CD4-positive, alpha-beta memory T cell (primary cell): ENCODE measurements around the gene EPS8L1. TPM values are rescaled to one million over a fixed set of nuclear protein-coding genes. Genes with fewer than 3 reads are reported as not detected.
A peak's percentile ranks its signal among the peaks of the same experiment; 100 is the strongest.

ENCODE experiments used
- CTCF ChIA-PET: fragments of 350-600 bp; sonication (Branson Sonifier 250); formaldehyde crosslinking; loops from one replicate; lab custom pipeline; 2021; ENCODE audit warnings: inconsistent platforms; ENCODE audit not compliant: partially characterized antibody; lab: Charles Lee
- POLR2A ChIA-PET: fragments of 350-600 bp; sonication (Branson Sonifier 250); formaldehyde crosslinking; loops from one replicate; lab custom pipeline; 2021; ENCODE audit not compliant: partially characterized antibody; lab: Charles Lee
- DNase-seq, 5 donors: peaks; one replicate each; pipeline versions ENCODE4 v3.0.0 to v3.0.0-alpha.2; 2020 to 2022; ENCODE audit warnings: mixed read lengths in 1 of 5
- H3K27ac ChIP-seq: one replicate; pipeline ENCODE4 v1.7.0; 2013; ENCODE audit warnings: low read depth, low read length
- H3K27me3 ChIP-seq: 2 replicates; pipeline ENCODE4 v1.7.0; 2013; ENCODE audit warnings: mild to moderate bottlenecking, low read length, moderate library complexity; ENCODE audit not compliant: insufficient read depth
- H3K36me3 ChIP-seq: 2 replicates; pipeline ENCODE4 v1.7.0; 2013; ENCODE audit warnings: mild to moderate bottlenecking, low read length, moderate library complexity; ENCODE audit not compliant: insufficient read depth
- H3K4me1 ChIP-seq: 2 replicates; pipeline ENCODE4 v1.7.0; 2013; ENCODE audit warnings: mild to moderate bottlenecking, low read length, moderate library complexity; ENCODE audit not compliant: insufficient read depth
- H3K4me3 ChIP-seq, 2 donors: one replicate each; pipeline ENCODE4 v1.7.0; 2013; ENCODE audit warnings: low read length in 2 of 2, mild to moderate bottlenecking in 1 of 2
- H3K9me3 ChIP-seq, 2 donors: one replicate each; pipeline ENCODE4 v1.7.0; 2013; ENCODE audit warnings: low read length in 2 of 2, control low read depth in 1 of 2; ENCODE audit not compliant: control insufficient read depth in 1 of 2
- H3K27ac Mint-ChIP-seq, 7 donors: one replicate each; pipeline ENCODE4 v1.8.0; 2020 to 2021; ENCODE audit warnings: mixed read lengths in 7 of 7, mild to moderate bottlenecking in 6 of 7, inconsistent platforms in 3 of 7, moderate library complexity in 3 of 7
- H3K27me3 Mint-ChIP-seq, 2 donors: one replicate each; pipeline ENCODE4 v1.8.0; 2020 to 2021; ENCODE audit warnings: mixed read lengths in 2 of 2
- H3K36me3 Mint-ChIP-seq, 2 donors: one replicate each; pipeline ENCODE4 v1.8.0; 2020 to 2021; ENCODE audit warnings: mixed read lengths in 2 of 2, inconsistent platforms in 1 of 2, mild to moderate bottlenecking in 1 of 2
- H3K4me1 Mint-ChIP-seq, 4 donors: one replicate each; pipeline ENCODE4 v1.8.0; 2020 to 2021; ENCODE audit warnings: mixed read lengths in 4 of 4, mild to moderate bottlenecking in 1 of 4
- H3K4me3 Mint-ChIP-seq, 8 donors: one replicate each; pipeline ENCODE4 v1.8.0; 2020 to 2021; ENCODE audit warnings: mixed read lengths in 8 of 8, mild to moderate bottlenecking in 7 of 8, moderate library complexity in 6 of 8, inconsistent platforms in 3 of 8
- H3K9me3 Mint-ChIP-seq, 8 donors: one replicate each; pipeline ENCODE4 v1.8.0; 2020 to 2021; ENCODE audit warnings: mixed read lengths in 8 of 8, mild to moderate bottlenecking in 5 of 8, inconsistent platforms in 3 of 8, moderate library complexity in 1 of 8
- intact Hi-C: fragments of 100-400 bp; cut with micrococcal nuclease; formaldehyde crosslinking; loops from one replicate; pipeline ENCODE4 v1.15.1; 2023
- polyA plus RNA-seq, 2 donors: library from polyadenylated mRNA; unstranded; fragments of 300-500 nt; fragmentation: Illumina TruSeq; gene quantifications; one replicate each; pipeline ENCODE4 v1.2.3, GENCODE V29; 2021
- total RNA-seq, 2 experiments: library from RNA; stranded (reverse); gene quantifications; one replicate each; pipeline ENCODE4 v1.2.3, GENCODE V29; 2021

Gene EPS8L1
- total and polyA plus RNA-seq, 4 experiments from 2014 or later: 0.45 to 2.2 (median 1.1) TPM

DNA sequence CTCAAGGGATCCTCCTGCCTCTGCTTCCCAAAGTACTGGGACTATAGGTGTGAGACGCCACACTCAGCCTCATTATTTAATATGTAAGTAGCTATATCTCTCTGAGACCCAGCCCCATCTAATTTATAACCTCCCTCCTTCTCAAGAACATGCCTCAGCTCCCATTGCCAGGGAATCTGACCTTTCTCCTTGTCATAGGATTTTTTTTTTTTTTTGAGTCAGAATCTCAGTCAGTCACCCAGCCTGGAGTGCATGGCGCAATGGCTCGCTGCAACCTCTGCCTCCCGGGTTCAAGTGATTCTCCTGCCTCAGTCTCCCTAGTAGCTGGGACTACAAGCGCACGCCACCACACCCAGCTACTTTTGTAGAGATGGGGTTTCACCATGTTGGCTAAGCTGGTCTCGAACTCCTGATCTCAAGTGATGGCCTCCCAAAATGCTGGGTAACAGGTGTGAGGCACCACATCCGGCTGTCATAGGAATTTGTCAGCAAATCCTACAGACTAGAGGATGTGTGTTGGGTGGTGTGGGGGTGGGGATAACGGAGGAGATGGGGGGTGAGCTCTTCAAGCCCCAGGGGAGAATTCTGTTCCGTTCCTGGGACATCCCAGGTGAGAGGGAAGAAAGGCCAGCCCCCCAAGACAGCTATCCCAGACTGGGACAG is 5.1 kb upstream of the EPS8L1 start:
- peaks cover 11% of the 10 kb centered on the region for H3K27me3 ChIP-seq
- H3K4me3 Mint-ChIP-seq: no peak overlapping the region
- CTCF ChIA-PET: interaction anchor here (0.7 kb wide), 1 partner anchor 18 kb away, joined by 3 read pairs; no protein-coding TSS in a partner anchor
- peaks cover 2 to 17% (median 3%) of the 10 kb centered on the region in 8 donors for H3K9me3 Mint-ChIP-seq
- H3K27me3 Mint-ChIP-seq: peaks cover 44 to 64% of the 10 kb centered on the region in 2 donors
- no peak overlapping the region for H3K27ac Mint-ChIP-seq
- POLR2A ChIA-PET: no interaction called here
- intact Hi-C loops: no loop called here
- H3K4me1 ChIP-seq: peaks cover 18% of the 10 kb centered on the region
- no peak overlapping the region for H3K4me3 ChIP-seq
- H3K4me1 Mint-ChIP-seq: peaks cover 8 to 14% (median 9%) of the 10 kb centered on the region in 4 donors
- no peak for DNase-seq
- H3K9me3 ChIP-seq: no peaks in the 10 kb centered on the region
- no peaks in the 10 kb centered on the region for H3K36me3 ChIP-seq
- no peaks in the 10 kb centered on the region for H3K36me3 Mint-ChIP-seq
- no peak overlapping the region for H3K27ac ChIP-seq

DNA sequence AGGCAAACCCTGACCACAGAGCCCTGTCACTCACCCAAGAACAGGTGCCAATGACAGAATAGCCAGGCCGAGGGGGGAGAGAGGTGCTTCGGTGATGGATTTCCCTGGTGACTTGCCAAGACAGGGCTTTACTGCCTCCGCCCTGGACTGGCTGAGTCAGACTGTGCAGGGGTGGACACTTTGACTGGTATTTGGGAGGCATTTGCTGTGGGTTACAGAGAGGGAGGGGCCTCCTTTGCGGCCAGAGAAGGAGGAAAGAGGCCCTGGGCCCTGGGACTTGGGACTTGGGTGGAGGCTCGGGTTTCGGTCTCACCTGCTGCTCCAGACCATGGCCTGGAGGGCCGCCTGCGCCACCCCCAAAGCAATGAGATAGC is 4.6 kb upstream of the EPS8L1 start:
- Mint-ChIP-seq H3K9me3 (peaks cover 2 to 17% (median 3%) of the 10 kb centered on the region in 8 donors), H3K4me1 (peaks cover 8 to 14% (median 9%) of the 10 kb centered on the region in 4 donors), H3K36me3 (no peaks in the 10 kb centered on the region), H3K27ac (no peak overlapping the region), H3K27me3 (peaks cover 43 to 60% of the 10 kb centered on the region in 2 donors), H3K4me3 (no peak overlapping the region)
- Histone ChIP-seq H3K4me1 (peaks cover 18% of the 10 kb centered on the region), H3K36me3 (no peaks in the 10 kb centered on the region), H3K27me3 (peaks cover 11% of the 10 kb centered on the region), H3K4me3 (no peak overlapping the region), H3K27ac (no peak overlapping the region), H3K9me3 (no peaks in the 10 kb centered on the region)
- intact Hi-C loops: no loop called here
- no peak for DNase-seq
- CTCF ChIA-PET: no interaction called here
- POLR2A ChIA-PET: no interaction called here

DNA sequence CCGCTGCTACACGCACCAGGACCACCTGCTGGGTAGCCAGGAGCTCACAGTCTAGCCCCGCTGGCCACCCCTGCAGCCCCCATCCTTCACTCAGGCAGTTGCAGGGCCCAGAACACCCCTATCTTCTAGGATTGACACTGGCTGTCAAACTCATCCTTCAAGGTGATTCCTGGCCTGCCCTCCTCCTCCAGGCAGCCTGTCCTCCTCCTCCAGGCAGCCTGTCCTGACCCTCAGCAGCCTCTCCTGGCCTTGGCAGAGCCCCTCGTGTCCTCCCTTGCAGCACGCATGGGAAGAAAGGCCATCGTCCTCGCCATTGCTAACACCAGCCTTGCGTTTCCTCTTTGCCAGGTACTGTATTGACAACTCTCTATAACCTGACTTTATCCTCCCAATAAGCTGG is 3.8 kb upstream of the EPS8L1 start:
- Histone ChIP-seq H3K36me3 (no peaks in the 10 kb centered on the region), H3K27me3 (peaks cover 11% of the 10 kb centered on the region), H3K4me3 (no peak overlapping the region), H3K9me3 (no peaks in the 10 kb centered on the region), H3K4me1 (peaks cover 18% of the 10 kb centered on the region), H3K27ac (no peak overlapping the region)
- H3K36me3 Mint-ChIP-seq: no peaks in the 10 kb centered on the region
- ChIA-PET CTCF (interaction anchor here (2.0 kb wide), 1 partner anchor 17 kb away, joined by 6 read pairs; no protein-coding TSS in a partner anchor), POLR2A (no interaction called here)
- intact Hi-C loops: no loop called here
- peaks cover 42 to 60% of the 10 kb centered on the region in 2 donors for H3K27me3 Mint-ChIP-seq
- H3K4me1 Mint-ChIP-seq: peaks cover 8 to 14% (median 9%) of the 10 kb centered on the region in 4 donors
- no peak overlapping the region for H3K27ac Mint-ChIP-seq
- H3K4me3 Mint-ChIP-seq: peak overlapping the region in 1 of 8 donors; percentile 4
- peaks cover 2 to 17% (median 3%) of the 10 kb centered on the region in 8 donors for H3K9me3 Mint-ChIP-seq
- DNase-seq: no peak

DNA sequence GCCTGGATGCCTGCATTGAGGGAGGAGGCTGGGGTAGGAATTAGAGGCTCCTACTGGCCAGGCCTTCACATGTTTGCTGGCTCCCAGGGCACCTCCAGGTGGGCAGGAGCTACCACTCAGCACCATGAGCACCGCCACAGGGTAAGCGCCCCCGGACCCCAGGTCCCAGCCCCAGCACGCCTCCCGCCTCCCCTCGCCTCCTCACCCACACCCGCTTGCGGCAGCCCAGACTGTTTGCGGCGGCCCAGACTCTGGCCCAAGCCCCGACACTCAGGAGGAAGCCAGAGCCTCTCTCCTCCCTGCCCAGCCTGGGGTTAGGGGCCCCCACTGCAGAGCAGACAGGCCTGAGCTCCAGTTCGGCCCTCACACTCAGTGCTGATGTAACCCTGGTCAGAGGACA is 652 bp downstream of the EPS8L1 start:
- CTCF ChIA-PET: no interaction called here
- Mint-ChIP-seq H3K4me1 (peaks cover 10 to 21% (median 13%) of the 10 kb centered on the region in 4 donors), H3K36me3 (no peaks in the 10 kb centered on the region), H3K27me3 (peaks cover 24 to 58% of the 10 kb centered on the region in 2 donors), H3K27ac (no peak overlapping the region), H3K4me3 (no peak overlapping the region), H3K9me3 (peaks cover 0 to 17% (median 5%) of the 10 kb centered on the region in 8 donors)
- Histone ChIP-seq H3K9me3 (no peaks in the 10 kb centered on the region), H3K4me1 (peaks cover 16% of the 10 kb centered on the region), H3K4me3 (no peak overlapping the region), H3K36me3 (no peaks in the 10 kb centered on the region), H3K27ac (no peak overlapping the region), H3K27me3 (peaks cover 7% of the 10 kb centered on the region)
- DNase-seq: no peak
- POLR2A ChIA-PET: no interaction called here
- intact Hi-C loops: no loop called here

DNA sequence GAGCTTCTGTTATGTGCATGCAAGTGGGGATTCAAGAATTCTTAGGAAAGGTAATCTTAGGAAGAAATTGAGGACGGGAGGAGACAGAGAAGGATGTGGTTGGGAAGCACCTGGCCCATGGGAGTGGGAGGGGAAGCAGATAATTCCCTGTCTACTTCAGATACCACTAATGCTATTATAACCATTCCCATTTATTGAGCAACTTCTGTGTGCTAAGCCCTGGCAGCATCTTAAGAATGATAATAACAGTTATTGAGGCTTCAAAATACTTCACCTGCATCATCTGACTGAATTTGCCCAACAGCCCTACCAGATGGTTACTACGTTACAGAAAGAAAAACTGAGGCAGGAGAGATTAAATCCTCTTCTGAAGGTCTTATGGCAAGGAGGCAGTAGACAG is 1.4 kb downstream of the EPS8L1 start:
- CTCF ChIA-PET: interaction anchor here (0.5 to 0.8 kb wide), 2 partner anchors 391 to 400 kb away, joined by 3 read pairs; no protein-coding TSS in a partner anchor
- H3K4me3 Mint-ChIP-seq: peak overlapping the region in 1 of 8 donors; percentile 13

DNA sequence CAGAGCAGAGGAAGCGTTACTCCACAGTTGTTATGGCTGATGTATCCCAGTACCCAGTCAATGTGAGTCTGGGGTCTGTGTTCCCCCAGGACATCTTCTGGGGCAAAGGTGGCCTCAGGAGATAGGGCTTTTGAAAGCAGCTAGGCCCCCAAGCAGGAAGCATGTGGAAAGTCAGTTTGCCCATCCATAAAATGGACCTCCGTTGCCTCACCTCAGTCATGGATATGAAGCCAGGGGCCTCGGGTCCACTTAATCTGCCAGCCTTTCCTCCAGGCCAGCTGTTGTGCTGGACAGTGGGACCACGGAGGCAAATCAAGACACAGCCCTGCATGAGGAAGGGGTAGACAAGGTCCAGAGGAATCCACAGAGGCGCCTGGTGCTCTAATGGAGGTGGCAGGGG is 3.3 kb downstream of the EPS8L1 start:
- ChIA-PET CTCF (interaction anchor here (1.1 to 1.3 kb wide), 2 partner anchors 9 to 10 kb away, joined by 3 to 4 read pairs; no protein-coding TSS in a partner anchor), POLR2A (interaction anchor here (3.4 kb wide), 1 partner anchor 16 kb away, joined by 20 read pairs; the partner anchor contains the start of gene RDH13)
- no peaks in the 10 kb centered on the region for H3K36me3 ChIP-seq
- peak overlapping the region in 4 of 8 donors; percentile 40 to 83 (median 72) for H3K4me3 Mint-ChIP-seq
- H3K27me3 ChIP-seq: no peaks in the 10 kb centered on the region
- peaks cover 18 to 48% of the 10 kb centered on the region in 2 donors for H3K27me3 Mint-ChIP-seq
- no peaks in the 10 kb centered on the region for H3K9me3 ChIP-seq
- no peak overlapping the region for H3K4me3 ChIP-seq
- intact Hi-C loops: no loop called here
- peaks cover 0 to 5% (median under 1%) of the 10 kb centered on the region in 8 donors for H3K9me3 Mint-ChIP-seq
- peaks cover 12 to 35% (median 23%) of the 10 kb centered on the region in 4 donors for H3K4me1 Mint-ChIP-seq
- DNase-seq: no peak
- peaks cover 23% of the 10 kb centered on the region for H3K4me1 ChIP-seq
- no peaks in the 10 kb centered on the region for H3K36me3 Mint-ChIP-seq
- H3K27ac ChIP-seq: no peak overlapping the region
- peak overlapping the region in 1 of 7 donors; percentile 69 for H3K27ac Mint-ChIP-seq

More for the DNA sequence above, 1.4 kb downstream of the EPS8L1 start:
- Histone ChIP-seq H3K4me1 (peaks cover 17% of the 10 kb centered on the region), H3K9me3 (no peaks in the 10 kb centered on the region), H3K36me3 (no peaks in the 10 kb centered on the region), H3K4me3 (no peak overlapping the region), H3K27me3 (no peaks in the 10 kb centered on the region), H3K27ac (no peak overlapping the region)
- no peak for DNase-seq
- Mint-ChIP-seq H3K36me3 (no peaks in the 10 kb centered on the region), H3K4me1 (peaks cover 9 to 27% (median 17%) of the 10 kb centered on the region in 4 donors), H3K27me3 (peaks cover 20 to 54% of the 10 kb centered on the region in 2 donors), H3K27ac (peak overlapping the region in 1 of 7 donors; percentile 56), H3K9me3 (peaks cover 0 to 17% (median 5%) of the 10 kb centered on the region in 8 donors)
- intact Hi-C loops: no loop called here
- POLR2A ChIA-PET: no interaction called here

DNA sequence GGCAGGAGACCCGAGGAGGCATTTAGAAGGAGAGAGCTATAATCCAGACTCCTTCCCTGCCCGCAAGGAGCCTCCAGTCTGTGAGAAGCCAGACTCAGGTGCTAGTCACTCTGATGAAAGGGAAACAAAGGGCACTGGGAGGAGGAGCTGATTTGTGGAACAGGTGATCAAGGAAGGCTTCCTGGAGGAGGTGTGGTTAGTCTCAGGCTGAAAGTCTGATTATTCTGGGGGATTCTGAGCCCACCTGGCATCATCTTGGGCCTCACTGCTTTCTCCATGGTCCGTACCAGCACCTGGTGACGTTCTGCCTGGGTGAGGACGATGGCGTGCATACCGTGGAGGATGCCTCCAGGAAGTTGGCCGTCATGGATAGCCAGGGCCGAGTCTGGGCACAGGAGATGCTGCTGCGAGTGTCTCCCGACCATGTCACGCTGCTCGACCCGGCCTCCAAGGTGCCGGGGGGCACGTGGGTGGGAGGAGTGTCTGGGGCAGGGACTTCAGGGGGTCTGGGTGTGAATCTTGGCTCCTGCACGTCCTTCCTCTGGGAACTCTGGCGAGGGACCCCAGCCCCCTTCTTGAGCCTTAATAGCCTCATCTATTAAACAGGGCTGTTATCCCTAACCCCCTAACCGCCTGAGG is 3.9 kb downstream of the EPS8L1 start:
- no peak for DNase-seq
- no peaks in the 10 kb centered on the region for H3K9me3 ChIP-seq
- peaks cover 23% of the 10 kb centered on the region for H3K4me1 ChIP-seq
- no peak overlapping the region for H3K4me3 ChIP-seq
- H3K27me3 ChIP-seq: no peaks in the 10 kb centered on the region
- H3K4me1 Mint-ChIP-seq: peaks cover 12 to 39% (median 23%) of the 10 kb centered on the region in 4 donors
- H3K27me3 Mint-ChIP-seq: peaks cover 21 to 49% of the 10 kb centered on the region in 2 donors
- peak overlapping the region in 2 of 7 donors; percentile 66 to 74 for H3K27ac Mint-ChIP-seq
- peaks cover 0 to 3% (median under 1%) of the 10 kb centered on the region in 8 donors for H3K9me3 Mint-ChIP-seq
- no peak overlapping the region for H3K27ac ChIP-seq
- intact Hi-C loops: loop anchor here (2.0 kb wide), 3 partner anchors 37 to 519 kb away; partner anchors contain the start of genes FIZ1 and PPP1R12C
- H3K36me3 Mint-ChIP-seq: no peaks in the 10 kb centered on the region
- no peaks in the 10 kb centered on the region for H3K36me3 ChIP-seq
- H3K4me3 Mint-ChIP-seq: peak overlapping the region; percentile 40 to 86 (median 72)
- POLR2A ChIA-PET: interaction anchor here (2.5 to 3.4 kb wide), 2 partner anchors 17 to 38 kb away, joined by 13 to 20 read pairs; partner anchors contain the start of genes PPP1R12C and RDH13
- CTCF ChIA-PET: interaction anchor here (1.1 to 1.3 kb wide), 2 partner anchors 9 to 10 kb away, joined by 3 to 4 read pairs; no protein-coding TSS in a partner anchor
